Stimulated activated CD4-positive, alpha-beta T cell treated with anti-CD3 and anti-CD28 coated beads, Interleukin-15, amount 100 ng/mL, for 48 hours (primary cell): Measurements from ENCODE around the gene FAM13B.
"Not testable (repeated sequence)": the region's sequence is repeated elsewhere in the genome, so short reads cannot be mapped to it uniquely, and the experiment has no call there.

ENCODE experiments used
- DNase-seq, 2 donors: peaks; one replicate each; pipeline ENCODE4 v3.0.0-alpha.2; 2020; ENCODE audit warnings: low read depth in 2 of 2

FAM13B gene

GRCh38 chr5:137975208-137975607 lies 57.7 kb downstream of the FAM13B start:
- DNase-seq: no peak

- not testable (repeated sequence) for DNase-seq
Observed at GRCh38 chr5:137970384-137970783, 62.5 kb downstream of the FAM13B start.

GRCh38 chr5:137960819-137961218 lies 72.1 kb downstream of the FAM13B start:
- no peak for DNase-seq

- no peak for DNase-seq
Observed at GRCh38 chr5:137960141-137960540, 72.7 kb downstream of the FAM13B start.

GRCh38 chr5:137959488-137959887 lies 73.4 kb downstream of the FAM13B start:
- no peak for DNase-seq

- DNase-seq: no peak
Observed at GRCh38 chr5:137957948-137958347, 74.9 kb downstream of the FAM13B start.

GRCh38 chr5:137954131-137954879 lies 78.6 kb downstream of the FAM13B start:
- DNase-seq: no peak

GRCh38 chr5:137945825-137946224 lies 87.1 kb downstream of the FAM13B start:
- no peak for DNase-seq

- DNase-seq: not testable (repeated sequence)
Observed at GRCh38 chr5:137944280-137944679, 88.6 kb downstream of the FAM13B start.

- no peak for DNase-seq
Observed at GRCh38 chr5:137939331-137939730, 93.5 kb downstream of the FAM13B start.

GRCh38 chr5:137938751-137939143 lies 94.1 kb downstream of the FAM13B start:
- no peak for DNase-seq

GRCh38 chr5:137937994-137938750 lies 94.7 kb downstream of the FAM13B start:
- DNase-seq: no peak

GRCh38 chr5:137935694-137936093 lies 97.2 kb downstream of the FAM13B start:
- no peak for DNase-seq

- DNase-seq: no peak
Observed at GRCh38 chr5:137935190-137935589, 97.7 kb downstream of the FAM13B start.

GRCh38 chr5:137933491-137933911 lies 99.4 kb downstream of the FAM13B start:
- no peak for DNase-seq

- no peak for DNase-seq
Observed at GRCh38 chr5:137932800-137933199, 100.1 kb downstream of the FAM13B start.

- no peak for DNase-seq
Observed at GRCh38 chr5:137923856-137924255, 109.0 kb downstream of the FAM13B start.

- no peak for DNase-seq
Observed at GRCh38 chr5:137921931-137922330, 110.9 kb downstream of the FAM13B start.

GRCh38 chr5:137916923-137917322 lies 116.0 kb downstream of the FAM13B start:
- no peak for DNase-seq

- no peak for DNase-seq
Observed at GRCh38 chr5:137914758-137915157, 118.1 kb downstream of the FAM13B start.

GRCh38 chr5:137902408-137903133 lies 130.3 kb downstream of the FAM13B start:
- DNase-seq: no peak

GRCh38 chr5:137901011-137901817 lies 131.7 kb downstream of the FAM13B start:
- DNase-seq: no peak
